Keratinocyte (primary cell): Measurements from ENCODE around the gene TRIP6. TPM values are rescaled to one million over a fixed set of nuclear protein-coding genes. Genes with fewer than 3 reads are reported as not detected.

Experiments used
- DNase-seq: peaks from one replicate; pipeline ENCODE4 v3.0.0-alpha.2; 2011; ENCODE audit warnings: low read depth, missing footprints, low spot score
- FAIRE-seq: peaks from 2 replicates; lab custom pipeline; 2011; peaks lifted over from hg19 to GRCh38; lab: Jason Lieb, UNC
- H2AFZ ChIP-seq: 2 replicates; pipeline ENCODE4 v1.6.0; 2012; ENCODE audit warnings: low read length, control low read depth, inconsistent platforms; ENCODE audit not compliant: control insufficient read depth
- H3K27ac ChIP-seq: 2 replicates; pipeline ENCODE4 v1.5.1; 2011; ENCODE audit warnings: low read length; ENCODE audit not compliant: control insufficient read depth, insufficient read depth
- H3K27me3 ChIP-seq: 3 replicates; pipeline ENCODE4 v1.6.0; 2011; ENCODE audit warnings: low read length; ENCODE audit not compliant: control insufficient read depth, insufficient read depth; ENCODE audit errors: extremely low read depth
- H3K36me3 ChIP-seq, 2 experiments: 2 replicates in 1 of 2; 3 replicates in 1 of 2; pipeline ENCODE4 v1.5.1; 2011; ENCODE audit warnings: low read length in 2 of 2, mild to moderate bottlenecking in 1 of 2; ENCODE audit not compliant: control insufficient read depth in 2 of 2, insufficient read depth in 2 of 2; ENCODE audit errors: extremely low read depth in 1 of 2
- H3K4me1 ChIP-seq: 3 replicates; pipeline ENCODE4 v1.5.1; 2011; ENCODE audit warnings: low read length; ENCODE audit not compliant: control insufficient read depth, insufficient read depth; ENCODE audit errors: extremely low read depth
- H3K4me2 ChIP-seq: 3 replicates; pipeline ENCODE4 v1.6.0; 2011; ENCODE audit warnings: low read depth, low read length; ENCODE audit not compliant: control insufficient read depth, insufficient read depth; ENCODE audit errors: extremely low read depth
- H3K4me3 ChIP-seq, 3 experiments: fragments of 200-600 bp in 1 of 3; sonication (generic) in 1 of 3; 2 replicates in 2 of 3; 3 replicates in 1 of 3; pipeline ENCODE4 v1.5.1; 2011 to 2016; ENCODE audit warnings: low read length in 3 of 3, mild to moderate bottlenecking in 3 of 3, control low read depth in 2 of 3, inconsistent platforms in 1 of 3, low read depth in 1 of 3, mixed read lengths in 1 of 3, mixed run types in 1 of 3, moderate library complexity in 1 of 3; ENCODE audit not compliant: control insufficient read depth in 2 of 3, insufficient read depth in 2 of 3; ENCODE audit errors: extremely low read depth in 1 of 3
- H3K79me2 ChIP-seq: 2 replicates; pipeline ENCODE4 v1.6.0; 2012; ENCODE audit warnings: low read length; ENCODE audit not compliant: control insufficient read depth, insufficient read depth
- H3K9ac ChIP-seq: 3 replicates; pipeline ENCODE4 v1.6.0; 2011; ENCODE audit warnings: low read length; ENCODE audit not compliant: control insufficient read depth, insufficient read depth; ENCODE audit errors: extremely low read depth
- H3K9me1 ChIP-seq: 3 replicates; pipeline ENCODE4 v1.6.0; 2011; ENCODE audit warnings: low read length; ENCODE audit not compliant: control insufficient read depth, insufficient read depth; ENCODE audit errors: extremely low read depth
- H3K9me3 ChIP-seq: 2 replicates; pipeline ENCODE4 v1.5.1; 2012; ENCODE audit warnings: low read depth, low read length; ENCODE audit not compliant: control insufficient read depth
- H4K20me1 ChIP-seq: 3 replicates; pipeline ENCODE4 v1.6.0; 2011; ENCODE audit warnings: low read length; ENCODE audit not compliant: control insufficient read depth, insufficient read depth; ENCODE audit errors: extremely low read depth
- CTCF ChIP-seq, 3 experiments: IDR thresholded peaks in 1 of 3; conservative IDR thresholded peaks in 1 of 3; optimal IDR thresholded peaks in 1 of 3; 2 replicates in 2 of 3; 3 replicates in 1 of 3; pipeline versions ENCODE3 to v1.5.1; 2011; ENCODE audit warnings: low read length in 3 of 3, mild to moderate bottlenecking in 3 of 3, moderate library complexity in 2 of 3, control low read depth in 1 of 3, inconsistent platforms in 1 of 3; ENCODE audit not compliant: insufficient read depth in 2 of 3; ENCODE audit errors: extremely low read depth in 1 of 3
- EZH2 ChIP-seq: IDR thresholded peaks from one replicate; pipeline ENCODE4 v1.6.1; 2012; ENCODE audit warnings: inconsistent platforms, mild to moderate bottlenecking, low read length, moderate library complexity
- dilution Hi-C: fragments of 300-500 bp; cut with MboI; formaldehyde crosslinking; loops from one replicate; pipeline ENCODE4 v1.7.0; 2020; ENCODE audit warnings: low sequenced_read_pairs; ENCODE audit not compliant: extremely low pct_ligation_motif_present
- polyA plus RNA-seq, 5 experiments: library from polyadenylated mRNA; depleted of rRNA in 3 of 5; stranded (reverse) in 3 of 5; stranded (forward) in 1 of 5; unstranded in 1 of 5; fragments of >200 nt; gene quantifications; 1 replicate in 1 of 5; 2 replicates in 3 of 5; 3 replicates in 1 of 5; pipeline versions ENCODE4 v1.2.1 to v1.2.3, GENCODE V29; 2011 to 2012; ENCODE audit warnings: missing spikeins in 2 of 5, low read depth in 1 of 5, low replicate concordance in 1 of 5

Gene TRIP6
- polyA plus RNA-seq, 1 donor (not counting 4 experiments of a cell fraction or from before 2014, with no cell fraction given) = 83.8 TPM

- Histone ChIP-seq H3K79me2 (no peaks in the 10 kb centered on the region), H3K9me1 (no peaks in the 10 kb centered on the region), H3K4me1 (peaks cover 15% of the 10 kb centered on the region), H3K4me2 (peak overlapping the region; percentile 27), H4K20me1 (no peaks in the 10 kb centered on the region), H3K4me3 (no peak overlapping the region), H3K27me3 (peaks cover 45% of the 10 kb centered on the region), H3K36me3 (no peaks in the 10 kb centered on the region), H3K9ac (no peak overlapping the region), H3K9me3 (no peaks in the 10 kb centered on the region), H3K27ac (no peak overlapping the region), H2AFZ (no peak overlapping the region)
- DNase-seq (no peak), FAIRE-seq (no peak)
- TF ChIP-seq CTCF (optimal IDR thresholded peaks at IDR 0.05 in 1 of 3, IDR thresholded peaks at IDR 0.05 in 1 of 3, conservative IDR thresholded peaks at IDR 0.05 in 1 of 3; ENCODE audit: extremely low read depth in 1 of 3, insufficient read depth in 2 of 3, low read length in 3 of 3) = no peak
- peak; percentile 100 for TF ChIP-seq EZH2
- dilution Hi-C loops = no loop called here
Observed at GRCh38 chr7:100895956-100896731, 29.0 kb downstream of the TRIP6 start.

- Histone ChIP-seq H3K9me3 (no peaks in the 10 kb centered on the region), H3K4me2 (peak overlapping the region; percentile 37), H2AFZ (no peak overlapping the region), H3K4me3 (peak overlapping the region in 1 of 3 experiments; percentile 17), H3K4me1 (peaks cover 7% of the 10 kb centered on the region), H3K79me2 (no peaks in the 10 kb centered on the region), H3K36me3 (no peaks in the 10 kb centered on the region), H3K27me3 (peaks cover 46% of the 10 kb centered on the region), H3K9ac (no peak overlapping the region), H3K27ac (no peak overlapping the region), H3K9me1 (no peaks in the 10 kb centered on the region), H4K20me1 (no peaks in the 10 kb centered on the region)
- DNase-seq (no peak), FAIRE-seq (no peak)
- dilution Hi-C loops = no loop called here
- TF ChIP-seq EZH2 (no peak), CTCF (optimal IDR thresholded peaks at IDR 0.05 in 1 of 3, IDR thresholded peaks at IDR 0.05 in 1 of 3, conservative IDR thresholded peaks at IDR 0.05 in 1 of 3; ENCODE audit: extremely low read depth in 1 of 3, insufficient read depth in 2 of 3, low read length in 3 of 3) (peak in 2 of 3 experiments; percentile 45 to 85)
Observed at GRCh38 chr7:100896732-100897608, 29.8 kb downstream of the TRIP6 start.
